Right atrium auricular region (tissue), 2 donors: Measurements from ENCODE around the gene STOML1. TPM values are rescaled to one million over a fixed set of nuclear protein-coding genes. Genes with fewer than 3 reads are reported as not detected.

Experiments
- DNase-seq: peaks from one replicate; pipeline ENCODE4 v3.0.0-alpha.2; 2019; ENCODE audit warnings: low spot score
- H3K27ac ChIP-seq, 2 donors: fragments of 200-600 bp; sonication (generic); 1 replicate in 1 of 2; 2 replicates in 1 of 2; pipeline ENCODE4 v1.5.1; 2016 to 2019
- H3K27me3 ChIP-seq, 2 donors: fragments of 200-600 bp; sonication (generic); one replicate each; pipeline versions ENCODE4 v1.5.1 to v1.6.0; 2017 to 2019
- H3K36me3 ChIP-seq: fragments of 200-600 bp; sonication (generic); one replicate; pipeline ENCODE4 v1.5.1; 2016
- H3K4me1 ChIP-seq, 2 donors: fragments of 200-600 bp; sonication (generic); one replicate each; pipeline versions ENCODE4 v1.5.1 to v1.6.0; 2017 to 2019
- H3K4me3 ChIP-seq, 2 donors: fragments of 200-600 bp; sonication (generic); 1 replicate in 1 of 2; 2 replicates in 1 of 2; pipeline ENCODE4 v1.5.1; 2017 to 2019; ENCODE audit warnings: mild to moderate bottlenecking in 1 of 2, moderate library complexity in 1 of 2
- H3K9me3 ChIP-seq, 2 donors: fragments of 200-600 bp; sonication (generic); one replicate each; pipeline ENCODE4 v1.5.1; 2019
- CTCF ChIP-seq, 2 donors: fragments of 200-600 bp; sonication (generic); IDR thresholded peaks; one replicate each; pipeline ENCODE4 v1.5.1; 2019; ENCODE audit warnings: antibody characterized with exemption in 2 of 2
- total RNA-seq, 2 donors: library from RNA; depleted of rRNA; stranded (reverse); fragments of >200 nt; gene quantifications; one replicate each; pipeline ENCODE4 v1.1.0, GENCODE V29; 2016

Gene STOML1
- total RNA-seq, 2 donors from 2014 or later: 11.8 to 23.5 TPM

GRCh38 chr15:73937296-73937695 lies 54.8 kb downstream of the STOML1 start:
- Histone ChIP-seq H3K27me3 (no peaks in the 10 kb centered on the region), H3K4me1 (peaks cover 0 to 67% of the 10 kb centered on the region in 2 donors), H3K9me3 (no peaks in the 10 kb centered on the region), H3K4me3 (no peak overlapping the region), H3K27ac (peak overlapping the region; percentile 40 to 56), H3K36me3 (no peaks in the 10 kb centered on the region)
- no peak for DNase-seq
- no peak for TF ChIP-seq CTCF (IDR thresholded peaks at IDR 0.05)

GRCh38 chr15:73936588-73937290 lies 55.4 kb downstream of the STOML1 start:
- H3K9me3 ChIP-seq: no peaks in the 10 kb centered on the region
- H3K36me3 ChIP-seq: no peaks in the 10 kb centered on the region
- no peak for TF ChIP-seq CTCF (IDR thresholded peaks at IDR 0.05)
- DNase-seq: no peak
- peaks cover 0 to 61% of the 10 kb centered on the region in 2 donors for H3K4me1 ChIP-seq
- H3K27ac ChIP-seq: peak overlapping the region; percentile 40 to 56
- no peaks in the 10 kb centered on the region for H3K27me3 ChIP-seq
- no peak overlapping the region for H3K4me3 ChIP-seq

GRCh38 chr15:73936181-73936580 lies 55.9 kb downstream of the STOML1 start:
- DNase-seq: peak; percentile 73
- Histone ChIP-seq H3K36me3 (no peaks in the 10 kb centered on the region), H3K27me3 (no peaks in the 10 kb centered on the region), H3K27ac (peak overlapping the region; percentile 40 to 56), H3K9me3 (no peaks in the 10 kb centered on the region), H3K4me3 (no peak overlapping the region), H3K4me1 (peaks cover 0 to 61% of the 10 kb centered on the region in 2 donors)
- no peak for TF ChIP-seq CTCF (IDR thresholded peaks at IDR 0.05)

- H3K27ac ChIP-seq: no peak overlapping the region
- TF ChIP-seq CTCF (IDR thresholded peaks at IDR 0.05): no peak
- H3K36me3 ChIP-seq: no peaks in the 10 kb centered on the region
- H3K27me3 ChIP-seq: no peaks in the 10 kb centered on the region
- peaks cover 0 to 60% of the 10 kb centered on the region in 2 donors for H3K4me1 ChIP-seq
- no peak overlapping the region for H3K4me3 ChIP-seq
- DNase-seq: no peak
- no peaks in the 10 kb centered on the region for H3K9me3 ChIP-seq
Observed at GRCh38 chr15:73935547-73935946, 56.5 kb downstream of the STOML1 start.

GRCh38 chr15:73934281-73934680 lies 57.8 kb downstream of the STOML1 start:
- no peak for DNase-seq
- H3K36me3 ChIP-seq: no peaks in the 10 kb centered on the region
- H3K4me1 ChIP-seq: peaks cover 0 to 61% of the 10 kb centered on the region in 2 donors
- no peaks in the 10 kb centered on the region for H3K27me3 ChIP-seq
- H3K4me3 ChIP-seq: no peak overlapping the region
- no peak for TF ChIP-seq CTCF (IDR thresholded peaks at IDR 0.05)
- no peaks in the 10 kb centered on the region for H3K9me3 ChIP-seq
- H3K27ac ChIP-seq: no peak overlapping the region
